ENCODE measurements around the gene PPP1R7.

The PPP1R7 gene

GRCh38 chr2:241110607-241111439 lies 39.4 kb upstream of the PPP1R7 start:
- no peaks in the 10 kb centered on the region for H3K4me1 ChIP-seq (ENCODE audit: control insufficient read depth, insufficient read depth, low read length)
- H3K9me3 ChIP-seq (ENCODE audit: control insufficient read depth in 2 of 2, low read length in 2 of 2) = no peaks in the 10 kb centered on the region
- H3K4me3 ChIP-seq (ENCODE audit: low read length in 2 of 2) = no peak overlapping the region
- H3K9ac ChIP-seq (ENCODE audit: low read length in 2 of 2) = no peak overlapping the region
- no peak overlapping the region for H3K27ac ChIP-seq (ENCODE audit: low read length)
- H3K27me3 ChIP-seq (ENCODE audit: control insufficient read depth in 1 of 2, insufficient read depth in 2 of 2, low read length in 2 of 2) = no peaks in the 10 kb centered on the region
- H3K36me3 ChIP-seq (ENCODE audit: control insufficient read depth in 2 of 2, insufficient read depth in 2 of 2, low read length in 2 of 2) = no peaks in the 10 kb centered on the region

- no peak overlapping the region for H3K27ac ChIP-seq (ENCODE audit: low read length)
- no peaks in the 10 kb centered on the region for H3K4me1 ChIP-seq (ENCODE audit: control insufficient read depth, insufficient read depth, low read length)
Measured at GRCh38 chr2:241111440-241111805, 38.8 kb upstream of the PPP1R7 start.

GRCh38 chr2:241112046-241112445 lies 38.2 kb upstream of the PPP1R7 start:
- H3K9me3 ChIP-seq (ENCODE audit: control insufficient read depth in 2 of 2, low read length in 2 of 2) = no peaks in the 10 kb centered on the region

More at GRCh38 chr2:241111440-241111805, 38.8 kb upstream of the PPP1R7 start:
- no peak overlapping the region for H3K9ac ChIP-seq (ENCODE audit: low read length in 2 of 2)
- H3K4me3 ChIP-seq (ENCODE audit: low read length in 2 of 2) = no peak overlapping the region
- no peaks in the 10 kb centered on the region for H3K9me3 ChIP-seq (ENCODE audit: control insufficient read depth in 2 of 2, low read length in 2 of 2)
- no peaks in the 10 kb centered on the region for H3K27me3 ChIP-seq (ENCODE audit: control insufficient read depth in 1 of 2, insufficient read depth in 2 of 2, low read length in 2 of 2)
- H3K36me3 ChIP-seq (ENCODE audit: control insufficient read depth in 2 of 2, insufficient read depth in 2 of 2, low read length in 2 of 2) = no peaks in the 10 kb centered on the region

GRCh38 chr2:241112592-241112991 lies 37.7 kb upstream of the PPP1R7 start:
- no peak overlapping the region for H3K9ac ChIP-seq (ENCODE audit: low read length in 2 of 2)
- no peaks in the 10 kb centered on the region for H3K27me3 ChIP-seq (ENCODE audit: control insufficient read depth in 1 of 2, insufficient read depth in 2 of 2, low read length in 2 of 2)
- H3K9me3 ChIP-seq (ENCODE audit: control insufficient read depth in 2 of 2, low read length in 2 of 2) = no peaks in the 10 kb centered on the region
- H3K4me3 ChIP-seq (ENCODE audit: low read length in 2 of 2) = no peak overlapping the region
- H3K27ac ChIP-seq (ENCODE audit: low read length) = no peak overlapping the region
- no peaks in the 10 kb centered on the region for H3K4me1 ChIP-seq (ENCODE audit: control insufficient read depth, insufficient read depth, low read length)
- no peaks in the 10 kb centered on the region for H3K36me3 ChIP-seq (ENCODE audit: control insufficient read depth in 2 of 2, insufficient read depth in 2 of 2, low read length in 2 of 2)

More at GRCh38 chr2:241112046-241112445, 38.2 kb upstream of the PPP1R7 start:
- no peak overlapping the region for H3K4me3 ChIP-seq (ENCODE audit: low read length in 2 of 2)
- no peaks in the 10 kb centered on the region for H3K4me1 ChIP-seq (ENCODE audit: control insufficient read depth, insufficient read depth, low read length)
- no peaks in the 10 kb centered on the region for H3K27me3 ChIP-seq (ENCODE audit: control insufficient read depth in 1 of 2, insufficient read depth in 2 of 2, low read length in 2 of 2)
- no peak overlapping the region for H3K9ac ChIP-seq (ENCODE audit: low read length in 2 of 2)
- H3K27ac ChIP-seq (ENCODE audit: low read length) = no peak overlapping the region
- H3K36me3 ChIP-seq (ENCODE audit: control insufficient read depth in 2 of 2, insufficient read depth in 2 of 2, low read length in 2 of 2) = no peaks in the 10 kb centered on the region

GRCh38 chr2:241114836-241115235 lies 35.4 kb upstream of the PPP1R7 start:
- no peaks in the 10 kb centered on the region for H3K9me3 ChIP-seq (ENCODE audit: control insufficient read depth in 2 of 2, low read length in 2 of 2)
- no peaks in the 10 kb centered on the region for H3K27me3 ChIP-seq (ENCODE audit: control insufficient read depth in 1 of 2, insufficient read depth in 2 of 2, low read length in 2 of 2)
- H3K4me3 ChIP-seq (ENCODE audit: low read length in 2 of 2) = no peak overlapping the region
- no peaks in the 10 kb centered on the region for H3K4me1 ChIP-seq (ENCODE audit: control insufficient read depth, insufficient read depth, low read length)
- no peaks in the 10 kb centered on the region for H3K36me3 ChIP-seq (ENCODE audit: control insufficient read depth in 2 of 2, insufficient read depth in 2 of 2, low read length in 2 of 2)
- H3K27ac ChIP-seq (ENCODE audit: low read length) = no peak overlapping the region
- H3K9ac ChIP-seq (ENCODE audit: low read length in 2 of 2) = no peak overlapping the region

- H3K4me3 ChIP-seq (ENCODE audit: low read length in 2 of 2) = no peak overlapping the region
- H3K4me1 ChIP-seq (ENCODE audit: control insufficient read depth, insufficient read depth, low read length) = no peaks in the 10 kb centered on the region
- no peak overlapping the region for H3K9ac ChIP-seq (ENCODE audit: low read length in 2 of 2)
- H3K27ac ChIP-seq (ENCODE audit: low read length) = no peak overlapping the region
- no peaks in the 10 kb centered on the region for H3K36me3 ChIP-seq (ENCODE audit: control insufficient read depth in 2 of 2, insufficient read depth in 2 of 2, low read length in 2 of 2)
- H3K9me3 ChIP-seq (ENCODE audit: control insufficient read depth in 2 of 2, low read length in 2 of 2) = no peaks in the 10 kb centered on the region
- no peaks in the 10 kb centered on the region for H3K27me3 ChIP-seq (ENCODE audit: control insufficient read depth in 1 of 2, insufficient read depth in 2 of 2, low read length in 2 of 2)
Measured at GRCh38 chr2:241115361-241115760, 34.9 kb upstream of the PPP1R7 start.

GRCh38 chr2:241116606-241117560 lies 33.4 kb upstream of the PPP1R7 start:
- Histone ChIP-seq H3K9me3 (ENCODE audit: control insufficient read depth in 2 of 2, low read length in 2 of 2) (no peaks in the 10 kb centered on the region), H3K36me3 (ENCODE audit: control insufficient read depth in 2 of 2, insufficient read depth in 2 of 2, low read length in 2 of 2) (no peaks in the 10 kb centered on the region), H3K9ac (ENCODE audit: low read length in 2 of 2) (no peak overlapping the region), H3K4me3 (ENCODE audit: low read length in 2 of 2) (no peak overlapping the region), H3K27me3 (ENCODE audit: control insufficient read depth in 1 of 2, insufficient read depth in 2 of 2, low read length in 2 of 2) (no peaks in the 10 kb centered on the region), H3K27ac (ENCODE audit: low read length) (no peak overlapping the region), H3K4me1 (ENCODE audit: control insufficient read depth, insufficient read depth, low read length) (no peaks in the 10 kb centered on the region)

- Histone ChIP-seq H3K4me1 (ENCODE audit: control insufficient read depth, insufficient read depth, low read length) (no peaks in the 10 kb centered on the region), H3K27me3 (ENCODE audit: control insufficient read depth in 1 of 2, insufficient read depth in 2 of 2, low read length in 2 of 2) (no peaks in the 10 kb centered on the region), H3K36me3 (ENCODE audit: control insufficient read depth in 2 of 2, insufficient read depth in 2 of 2, low read length in 2 of 2) (no peaks in the 10 kb centered on the region), H3K4me3 (ENCODE audit: low read length in 2 of 2) (no peak overlapping the region), H3K9me3 (ENCODE audit: control insufficient read depth in 2 of 2, low read length in 2 of 2) (no peaks in the 10 kb centered on the region), H3K9ac (ENCODE audit: low read length in 2 of 2) (no peak overlapping the region), H3K27ac (ENCODE audit: low read length) (no peak overlapping the region)
Measured at GRCh38 chr2:241118737-241119505, 31.3 kb upstream of the PPP1R7 start.

- no peak overlapping the region for H3K9ac ChIP-seq (ENCODE audit: low read length in 2 of 2)
- H3K36me3 ChIP-seq (ENCODE audit: control insufficient read depth in 2 of 2, insufficient read depth in 2 of 2, low read length in 2 of 2) = no peaks in the 10 kb centered on the region
- H3K27me3 ChIP-seq (ENCODE audit: control insufficient read depth in 1 of 2, insufficient read depth in 2 of 2, low read length in 2 of 2) = no peaks in the 10 kb centered on the region
- no peaks in the 10 kb centered on the region for H3K4me1 ChIP-seq (ENCODE audit: control insufficient read depth, insufficient read depth, low read length)
- no peak overlapping the region for H3K4me3 ChIP-seq (ENCODE audit: low read length in 2 of 2)
- H3K27ac ChIP-seq (ENCODE audit: low read length) = no peak overlapping the region
- no peaks in the 10 kb centered on the region for H3K9me3 ChIP-seq (ENCODE audit: control insufficient read depth in 2 of 2, low read length in 2 of 2)
Measured at GRCh38 chr2:241120440-241120839, 29.8 kb upstream of the PPP1R7 start.

GRCh38 chr2:241121008-241121407 lies 29.3 kb upstream of the PPP1R7 start:
- H3K27ac ChIP-seq (ENCODE audit: low read length) = no peak overlapping the region

More at GRCh38 chr2:241121008-241121407, 29.3 kb upstream of the PPP1R7 start:
- Histone ChIP-seq H3K9ac (ENCODE audit: low read length in 2 of 2) (no peak overlapping the region), H3K4me1 (ENCODE audit: control insufficient read depth, insufficient read depth, low read length) (no peaks in the 10 kb centered on the region), H3K36me3 (ENCODE audit: control insufficient read depth in 2 of 2, insufficient read depth in 2 of 2, low read length in 2 of 2) (no peaks in the 10 kb centered on the region), H3K4me3 (ENCODE audit: low read length in 2 of 2) (no peak overlapping the region), H3K27me3 (ENCODE audit: control insufficient read depth in 1 of 2, insufficient read depth in 2 of 2, low read length in 2 of 2) (no peaks in the 10 kb centered on the region), H3K9me3 (ENCODE audit: control insufficient read depth in 2 of 2, low read length in 2 of 2) (no peaks in the 10 kb centered on the region)

All from stomach smooth muscle (tissue), 2 donors.